ENCODE data around the gene RRP1.

The RRP1 gene

GRCh38 chr21:43762303-43763128 lies 26.9 kb upstream of the RRP1 start:
- no peak overlapping the region for H3K4me3 ChIP-seq (ENCODE audit: low read depth, low read length)
- ChIA-PET CTCF (interaction anchor here (1.1 kb wide), 1 partner anchor 27 kb away, joined by 3 read pairs; the partner anchor contains the start of gene RRP1), POLR2A (interaction anchor here (0.6 kb wide), 1 partner anchor 88 kb away, joined by 3 read pairs; no protein-coding TSS in a partner anchor)
- TF ChIP-seq, protein P1, sequence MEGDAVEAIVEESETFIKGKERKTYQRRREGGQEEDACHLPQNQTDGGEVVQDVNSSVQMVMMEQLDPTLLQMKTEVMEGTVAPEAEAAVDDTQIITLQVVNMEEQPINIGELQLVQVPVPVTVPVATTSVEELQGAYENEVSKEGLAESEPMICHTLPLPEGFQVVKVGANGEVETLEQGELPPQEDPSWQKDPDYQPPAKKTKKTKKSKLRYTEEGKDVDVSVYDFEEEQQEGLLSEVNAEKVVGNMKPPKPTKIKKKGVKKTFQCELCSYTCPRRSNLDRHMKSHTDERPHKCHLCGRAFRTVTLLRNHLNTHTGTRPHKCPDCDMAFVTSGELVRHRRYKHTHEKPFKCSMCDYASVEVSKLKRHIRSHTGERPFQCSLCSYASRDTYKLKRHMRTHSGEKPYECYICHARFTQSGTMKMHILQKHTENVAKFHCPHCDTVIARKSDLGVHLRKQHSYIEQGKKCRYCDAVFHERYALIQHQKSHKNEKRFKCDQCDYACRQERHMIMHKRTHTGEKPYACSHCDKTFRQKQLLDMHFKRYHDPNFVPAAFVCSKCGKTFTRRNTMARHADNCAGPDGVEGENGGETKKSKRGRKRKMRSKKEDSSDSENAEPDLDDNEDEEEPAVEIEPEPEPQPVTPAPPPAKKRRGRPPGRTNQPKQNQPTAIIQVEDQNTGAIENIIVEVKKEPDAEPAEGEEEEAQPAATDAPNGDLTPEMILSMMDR (IDR thresholded peaks at IDR 0.05; ENCODE audit: insufficient read depth, low read length, missing control alignments), result no peak
- DNase-seq (ENCODE audit: low read depth, low spot score), result no peak

DNA sequence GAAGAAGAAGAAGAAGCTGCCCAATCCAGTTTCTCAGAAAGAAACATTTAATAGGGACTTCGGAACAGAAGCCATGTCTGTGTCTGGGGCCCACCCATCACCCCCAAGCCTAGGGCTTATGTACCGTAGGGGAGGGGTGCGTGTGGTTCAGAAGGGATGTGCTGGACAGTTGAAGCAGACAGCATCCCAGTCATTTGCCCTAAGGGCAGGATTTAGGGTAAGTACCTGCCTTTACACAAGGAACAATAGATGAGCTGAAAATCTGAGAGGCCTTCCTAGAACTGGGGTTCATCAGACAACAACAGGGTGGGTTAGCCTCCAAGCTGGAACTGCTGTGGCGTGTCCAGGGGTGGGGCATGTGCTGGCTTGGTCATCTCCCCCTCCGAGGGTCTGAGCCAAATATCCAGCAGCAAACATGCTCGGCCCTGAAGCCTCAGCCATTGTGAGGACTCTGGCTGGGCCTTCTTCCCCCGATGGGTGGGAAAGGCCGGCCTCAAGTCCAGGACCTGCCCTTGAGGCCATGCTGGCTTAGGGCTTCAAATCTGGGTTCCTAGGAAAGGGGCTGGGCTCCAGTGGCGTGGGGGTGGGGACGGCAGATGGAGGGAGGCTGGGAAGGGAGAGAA lies 25.4 kb upstream of the RRP1 start:
- POLR2A ChIA-PET, result no interaction called here
- H3K4me3 ChIP-seq (ENCODE audit: low read depth, low read length), result no peak overlapping the region
- CTCF ChIA-PET, result no interaction called here
- TF ChIP-seq, protein P1 (IDR thresholded peaks at IDR 0.05; ENCODE audit: insufficient read depth, low read length, missing control alignments), result no peak
- DNase-seq (ENCODE audit: low read depth, low spot score), result no peak

DNA sequence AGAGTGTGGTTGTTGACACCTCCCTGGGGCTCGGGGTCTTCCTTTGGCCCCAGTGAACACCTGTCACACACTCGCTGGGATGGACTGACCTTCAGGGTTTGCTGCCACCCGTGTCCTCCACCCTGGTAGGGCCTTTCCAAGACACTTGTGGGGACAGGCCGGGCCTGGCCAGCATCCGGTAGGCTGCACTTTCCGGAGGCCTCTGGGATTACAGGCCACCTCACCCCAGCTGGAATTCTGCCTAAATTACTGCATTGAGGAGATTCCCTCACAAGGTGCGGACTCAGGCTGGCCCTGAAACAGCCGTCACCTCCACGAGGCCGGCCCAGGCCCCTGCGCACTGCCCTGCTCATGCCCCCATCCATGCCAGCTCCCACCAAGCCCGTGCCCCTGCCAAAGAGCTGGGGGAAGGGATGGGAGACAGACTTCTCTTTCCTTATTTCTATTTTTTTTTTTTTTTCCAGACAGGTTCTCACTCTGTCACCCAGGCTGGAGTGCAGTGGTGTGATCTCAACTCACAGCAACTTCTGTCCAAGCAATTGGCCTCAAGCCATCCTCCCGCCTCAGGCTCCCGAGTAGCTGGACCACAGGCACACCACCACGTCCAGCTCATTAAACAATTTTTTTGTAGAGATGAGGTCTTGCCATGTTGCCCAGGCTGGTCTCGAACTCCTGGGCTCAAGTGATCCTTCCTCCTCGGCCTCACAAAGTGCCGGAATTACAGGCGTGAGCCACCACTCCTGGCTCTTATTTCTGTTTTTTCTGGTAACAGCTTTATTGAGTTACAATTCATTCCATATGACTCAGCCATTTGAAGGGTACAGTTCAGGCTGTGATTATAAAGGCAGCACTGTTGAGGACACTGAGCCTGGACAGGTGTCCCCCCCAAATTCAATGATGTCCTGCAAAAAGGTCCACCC lies 24.5 kb upstream of the RRP1 start:
- no peak for DNase-seq (ENCODE audit: low read depth, low spot score)
- TF ChIP-seq, protein P1 (IDR thresholded peaks at IDR 0.05; ENCODE audit: insufficient read depth, low read length, missing control alignments), result no peak
- H3K4me3 ChIP-seq (ENCODE audit: low read depth, low read length), result no peak overlapping the region
- CTCF ChIA-PET, result interaction anchor here (0.5 to 1.3 kb wide), 3 partner anchors 25 to 177 kb away, joined by 3 to 5 read pairs (median 3); partner anchors contain the start of gene RRP1
- POLR2A ChIA-PET, result interaction anchor here (0.6 kb wide), 1 partner anchor 9 kb away, joined by 3 read pairs; no protein-coding TSS in a partner anchor

- TF ChIP-seq, protein P1 (IDR thresholded peaks at IDR 0.05; ENCODE audit: insufficient read depth, low read length, missing control alignments), result no peak
- ChIA-PET POLR2A (no interaction called here), CTCF (no interaction called here)
- DNase-seq (ENCODE audit: low read depth, low spot score), result no peak
- H3K4me3 ChIP-seq (ENCODE audit: low read depth, low read length), result no peak overlapping the region
These were observed 22.5 kb upstream of the RRP1 start for GRCh38 chr21:43766734-43767497.

- H3K4me3 ChIP-seq (ENCODE audit: low read depth, low read length), result no peak overlapping the region
- POLR2A ChIA-PET, result interaction anchor here (0.8 kb wide), 1 partner anchor 21 kb away, joined by 3 read pairs; no protein-coding TSS in a partner anchor
- DNase-seq (ENCODE audit: low read depth, low spot score), result no peak
- TF ChIP-seq, protein P1 (IDR thresholded peaks at IDR 0.05; ENCODE audit: insufficient read depth, low read length, missing control alignments), result no peak
- CTCF ChIA-PET, result no interaction called here
These were observed 21.8 kb upstream of the RRP1 start for GRCh38 chr21:43767498-43767983.

All from AG04449 (cell line).